Measurements from ENCODE around the gene PDCD4. TPM values are rescaled to one million over a fixed set of nuclear protein-coding genes. Genes with fewer than 3 reads are reported as not detected.

The PDCD4 gene
- total and polyA plus RNA-seq, 2 of the 13 experiments (the other 11 are each of a cell fraction or from before 2014, with no cell fraction given): 22.8 to 56.2 TPM

DNA sequence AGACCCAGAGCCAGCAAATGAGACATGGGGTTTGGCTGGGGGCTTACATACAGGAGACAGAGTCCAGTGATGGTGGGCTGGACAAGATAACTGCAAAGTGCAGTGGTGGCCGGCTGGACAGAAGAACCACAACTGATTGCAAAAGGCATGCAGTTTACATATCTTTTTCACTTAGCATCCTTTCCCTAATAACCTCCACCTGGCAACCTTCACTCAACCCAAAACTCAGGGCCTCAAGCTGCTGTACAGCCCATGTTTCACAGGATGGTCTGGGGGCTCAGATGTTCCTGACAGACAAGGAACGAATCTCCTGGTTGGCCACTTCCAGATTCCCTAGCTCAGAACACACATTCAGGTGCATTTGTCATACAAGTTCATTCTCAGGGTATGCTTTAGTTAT lies 7.8 kb upstream of the PDCD4 start:
- FAIRE-seq: no peak
- Histone ChIP-seq H3K9ac (ENCODE audit: insufficient read depth, low read depth, low read length) (no peak overlapping the region), H3K4me3 (replicated peaks in 1 of 3; ENCODE audit: insufficient read depth in 1 of 3, low read depth in 2 of 3, low read length in 3 of 3) (no peak overlapping the region), H3K36me3 (replicated peaks in 1 of 2; ENCODE audit: control insufficient read depth in 1 of 2, insufficient read depth in 2 of 2, low read length in 2 of 2) (no peaks in the 10 kb centered on the region), H2AFZ (ENCODE audit: low read length) (no peak overlapping the region), H4K20me1 (ENCODE audit: insufficient read depth, low read length) (no peaks in the 10 kb centered on the region), H3K79me2 (ENCODE audit: insufficient read depth, low read length) (no peaks in the 10 kb centered on the region), H3K27me3 (ENCODE audit: control insufficient read depth in 1 of 2, insufficient read depth in 2 of 2, low read length in 2 of 2) (no peaks in the 10 kb centered on the region), H3K9me3 (ENCODE audit: low read length) (no peaks in the 10 kb centered on the region), H3K4me1 (ENCODE audit: insufficient read depth, low read length) (peaks cover 67% of the 10 kb centered on the region), H3K4me2 (ENCODE audit: low read depth, low read length) (no peak overlapping the region), H3K27ac (ENCODE audit: extremely low read length, insufficient read depth, low read length) (no peak overlapping the region)
- ChIA-PET POLR2A (interaction anchor here (1.3 kb wide), 1 partner anchor 28 kb away, joined by 4 read pairs; no protein-coding TSS in a partner anchor), CTCF (ENCODE audit: low intra/inter-chr PET ratio, low total read pairs) (no interaction called here)
- DNase-seq (ENCODE audit: low spot score): no peak
- TF ChIP-seq SNRNP70 (IDR thresholded peaks at IDR 0.05; ENCODE audit: low read depth, low read length): no peak
- no peak for TF ChIP-seq ZNF678 (CRISPR knock-in tag; IDR thresholded peaks at IDR 0.05)
- 65% methylated on average over 2 of the region's 2 CpGs for WGBS (ENCODE audit: low lambda C conversion rate)
- in situ Hi-C loops (cut with HindIII; ENCODE audit: extremely low pct_ligation_motif_present, low pct_unique_long_range_greater_than_20kb): no loop called here
- intact Hi-C loops (cut with micrococcal nuclease; ENCODE audit: unreplicated experiment): no loop called here
- no TSS peak for BruUV-seq (replicated peaks)
- no peak for ATAC-seq

DNA sequence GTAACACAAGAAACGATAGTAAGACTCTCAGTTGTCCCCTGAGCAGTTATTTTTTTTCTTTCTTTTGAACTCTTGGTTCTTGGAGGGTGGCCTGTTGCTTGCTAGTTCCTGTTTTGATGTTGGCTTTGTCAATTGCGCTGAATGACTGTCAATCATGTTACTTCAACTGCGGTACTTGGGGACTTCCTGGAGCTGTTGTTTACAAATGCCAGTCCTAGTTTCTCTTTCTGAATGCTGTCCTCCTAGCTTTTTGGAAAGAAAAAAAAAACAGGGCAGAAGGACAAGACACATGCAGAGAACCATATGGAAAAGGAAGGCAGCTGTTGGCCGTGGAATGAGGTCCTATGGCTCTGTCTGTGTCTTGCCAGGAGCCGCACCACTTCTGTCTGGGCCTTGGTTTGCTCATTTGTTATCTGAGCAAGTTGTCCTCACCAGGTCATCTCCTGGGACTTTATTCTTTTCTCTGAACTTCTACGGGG lies 7.0 kb upstream of the PDCD4 start:
- Histone ChIP-seq H3K4me3 (replicated peaks in 1 of 3; ENCODE audit: insufficient read depth in 1 of 3, low read depth in 2 of 3, low read length in 3 of 3) (peak overlapping the region; percentile 44 to 55 (median 54)), H3K36me3 (replicated peaks in 1 of 2; ENCODE audit: control insufficient read depth in 1 of 2, insufficient read depth in 2 of 2, low read length in 2 of 2) (no peaks in the 10 kb centered on the region), H3K4me2 (ENCODE audit: low read depth, low read length) (peak overlapping the region; percentile 69), H3K27me3 (ENCODE audit: control insufficient read depth in 1 of 2, insufficient read depth in 2 of 2, low read length in 2 of 2) (no peaks in the 10 kb centered on the region), H3K9ac (ENCODE audit: insufficient read depth, low read depth, low read length) (peak overlapping the region; percentile 48), H3K9me3 (ENCODE audit: low read length) (no peaks in the 10 kb centered on the region), H4K20me1 (ENCODE audit: insufficient read depth, low read length) (no peaks in the 10 kb centered on the region), H3K27ac (ENCODE audit: extremely low read length, insufficient read depth, low read length) (no peak overlapping the region), H3K79me2 (ENCODE audit: insufficient read depth, low read length) (no peaks in the 10 kb centered on the region), H2AFZ (ENCODE audit: low read length) (peak overlapping the region; percentile 89), H3K4me1 (ENCODE audit: insufficient read depth, low read length) (peaks cover 60% of the 10 kb centered on the region)
- intact Hi-C loops (cut with micrococcal nuclease; ENCODE audit: unreplicated experiment): no loop called here
- ChIA-PET POLR2A (interaction anchor here (0.9 to 1.3 kb wide), 2 partner anchors 19 to 29 kb away, joined by 4 read pairs; no protein-coding TSS in a partner anchor), CTCF (ENCODE audit: low intra/inter-chr PET ratio, low total read pairs) (no interaction called here)
- FAIRE-seq (no peak), ATAC-seq (0 out of 3 replicates have a peak, but pooled peaks have one; percentile 21), DNase-seq (ENCODE audit: low spot score) (no peak)
- WGBS (ENCODE audit: low lambda C conversion rate): 7% methylated on average over 6 of the region's 6 CpGs
- in situ Hi-C loops (cut with HindIII; ENCODE audit: extremely low pct_ligation_motif_present, low pct_unique_long_range_greater_than_20kb): no loop called here
- no TSS peak for BruUV-seq (replicated peaks)
- TF ChIP-seq TCF7L2 (IDR thresholded peaks at IDR 0.05; ENCODE audit: low read depth, low read length): no peak
- no peak for TF ChIP-seq MTF1 (CRISPR knock-in tag; IDR thresholded peaks at IDR 0.05)
- no peak for TF ChIP-seq CBX1 (IDR thresholded peaks at IDR 0.05; ENCODE audit: low read depth)
- no peak for TF ChIP-seq FOXM1 (CRISPR knock-in tag; IDR thresholded peaks at IDR 0.05)
- no peak for TF ChIP-seq NR2F6 (IDR thresholded peaks at IDR 0.05)
- TF ChIP-seq NR2F6 (CRISPR knock-in tag; IDR thresholded peaks at IDR 0.05): no peak
- TF ChIP-seq, protein P1, sequence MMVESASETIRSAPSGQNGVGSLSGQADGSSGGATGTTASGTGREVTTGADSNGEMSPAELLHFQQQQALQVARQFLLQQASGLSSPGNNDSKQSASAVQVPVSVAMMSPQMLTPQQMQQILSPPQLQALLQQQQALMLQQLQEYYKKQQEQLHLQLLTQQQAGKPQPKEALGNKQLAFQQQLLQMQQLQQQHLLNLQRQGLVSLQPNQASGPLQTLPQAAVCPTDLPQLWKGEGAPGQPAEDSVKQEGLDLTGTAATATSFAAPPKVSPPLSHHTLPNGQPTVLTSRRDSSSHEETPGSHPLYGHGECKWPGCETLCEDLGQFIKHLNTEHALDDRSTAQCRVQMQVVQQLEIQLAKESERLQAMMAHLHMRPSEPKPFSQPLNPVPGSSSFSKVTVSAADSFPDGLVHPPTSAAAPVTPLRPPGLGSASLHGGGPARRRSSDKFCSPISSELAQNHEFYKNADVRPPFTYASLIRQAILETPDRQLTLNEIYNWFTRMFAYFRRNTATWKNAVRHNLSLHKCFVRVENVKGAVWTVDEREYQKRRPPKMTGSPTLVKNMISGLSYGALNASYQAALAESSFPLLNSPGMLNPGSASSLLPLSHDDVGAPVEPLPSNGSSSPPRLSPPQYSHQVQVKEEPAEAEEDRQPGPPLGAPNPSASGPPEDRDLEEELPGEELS (CRISPR knock-in tag; IDR thresholded peaks at IDR 0.05): 0 out of 2 replicates have a peak, but pooled peaks have one; percentile 18
- no peak for TF ChIP-seq NFKBIZ (CRISPR knock-in tag; IDR thresholded peaks at IDR 0.05)
- 0 out of 2 replicates have a peak, but pooled peaks have one; percentile 19 for TF ChIP-seq YEATS4 (CRISPR knock-in tag; IDR thresholded peaks at IDR 0.05; ENCODE audit: borderline replicate concordance)
- TF ChIP-seq CHD4 (IDR thresholded peaks at IDR 0.05; ENCODE audit: borderline replicate concordance, low read length): no peak
- TF ChIP-seq CCAR2 (optimal IDR thresholded peaks at IDR 0.05; ENCODE audit: low read depth, low read length): no peak
- no peak for TF ChIP-seq ZNF543 (CRISPR knock-in tag; IDR thresholded peaks at IDR 0.05)
- TF ChIP-seq ZBTB8A (CRISPR knock-in tag; IDR thresholded peaks at IDR 0.05; ENCODE audit: borderline replicate concordance, low read depth): no peak
- TF ChIP-seq ZNF17 (CRISPR knock-in tag; IDR thresholded peaks at IDR 0.05): no peak
- TF ChIP-seq CBX5 (CRISPR knock-in tag; IDR thresholded peaks at IDR 0.05; ENCODE audit: borderline replicate concordance): no peak
- TF ChIP-seq ZFP36 (IDR thresholded peaks at IDR 0.05; ENCODE audit: borderline replicate concordance, low read depth, low read length, partially characterized antibody): no peak
- no peak for TF ChIP-seq ZNF333 (CRISPR knock-in tag; IDR thresholded peaks at IDR 0.05; ENCODE audit: borderline replicate concordance)
- TF ChIP-seq ELF3 (CRISPR knock-in tag; IDR thresholded peaks at IDR 0.05): peak; percentile 71
- peak; percentile 55; the same call in 1 of the 2 replicates for TF ChIP-seq FOXK2 (IDR thresholded peaks at IDR 0.05)
